ENCODE measurements around the gene IRX1. TPM values are rescaled to one million over a fixed set of nuclear protein-coding genes. Genes with fewer than 3 reads are reported as not detected.
A peak's percentile ranks its signal among the peaks of the same experiment; 100 is the strongest.

IRX1 gene
- polyA plus RNA-seq (2011; rRNA removed) (not detected in 2 replicates), polyA plus RNA-seq (2017; fragmentation: RNase III; extraction: RNeasy Plus Mini Kit Qiagen cat#74134 plus additional on column Dnase treatment) (not detected in 3 replicates), polyA minus RNA-seq (2011; rRNA and poly(A)+ RNA removed) (not detected in 2 replicates)
- not detected in 2 replicates for polyA plus RNA-seq (2012; cell fraction: cytosol; rRNA removed)
- polyA plus RNA-seq (2012; cell fraction: nucleus; rRNA removed), result not detected in 2 replicates

- ATAC-seq (no peak), DNase-seq (ENCODE audit: low read depth in 1 of 2, low spot score in 1 of 2) (no peak), FAIRE-seq (no peak)
- Histone ChIP-seq H3K4me3 (no peak within 1 kb of the TSS), H3K27ac (no peak within 1 kb of the TSS), H3K9me3 (no peaks in the 10 kb centered on the region; the same call in 2 of the 3 replicates), H3K4me1 (no peaks in the 10 kb centered on the region), H3K4me2 (0 out of 3 replicates have a peak within 1 kb of the TSS, but pooled peaks have one; percentile 23)
- ChIA-PET POLR2A (no interaction called here), CTCF (no interaction called here)
- TF ChIP-seq ZNF302 (CRISPR knock-in tag; IDR thresholded peaks at IDR 0.05) (no peak), REST (IDR thresholded peaks at IDR 0.05) (no peak), KDM5A (IDR thresholded peaks at IDR 0.05) (no peak), HOXB13 (CRISPR knock-in tag; IDR thresholded peaks at IDR 0.05; ENCODE audit: low read depth) (no peak), BCL3 (IDR thresholded peaks at IDR 0.05) (no peak), EHMT2 (IDR thresholded peaks at IDR 0.05; ENCODE audit: low read depth) (no peak), USF2 (IDR thresholded peaks at IDR 0.05) (no peak), KDM1A (IDR thresholded peaks at IDR 0.05; ENCODE audit: low read depth) (no peak), JUNB (IDR thresholded peaks at IDR 0.05) (no peak), EP300 (IDR thresholded peaks at IDR 0.05) (no peak), CHD4 (IDR thresholded peaks at IDR 0.05; ENCODE audit: borderline replicate concordance) (no peak), MAZ (IDR thresholded peaks at IDR 0.05; ENCODE audit: borderline replicate concordance, low read depth, low read length) (no peak), GATA3 (IDR thresholded peaks at IDR 0.05; ENCODE audit: borderline replicate concordance) (no peak)
- 24% methylated on average over 8 of the region's 106 CpGs for WGBS (ENCODE audit: missing lambda C conversion rate)
These were observed at the start of gene IRX1 for GRCh38 chr5:3595006-3595961. Gene IRX1 (plus strand): TSS chr5:3595832. CDS start chr5:3596106, 274 bp downstream.

- peak; percentile 3 for TF ChIP-seq MAFK (IDR thresholded peaks at IDR 0.05; ENCODE audit: partially characterized antibody)
- TF ChIP-seq NR3C1 (IDR thresholded peaks at IDR 0.05), result no peak
- peak; percentile 78 for TF ChIP-seq NFE2L2 (conservative IDR thresholded peaks at IDR 0.05; ENCODE audit: low read length)
- no peak for TF ChIP-seq ESRRA (IDR thresholded peaks at IDR 0.05; ENCODE audit: borderline replicate concordance, low read length)
- no peak for TF ChIP-seq PBX3 (IDR thresholded peaks at IDR 0.05)
- ChIA-PET POLR2A (no interaction called here), CTCF (no interaction called here)
- DNase-seq (ENCODE audit: low read depth in 1 of 2, low spot score in 1 of 2) (no peak), FAIRE-seq (no peak), ATAC-seq (no peak)
- Histone ChIP-seq H3K9me3 (no peaks in the 10 kb centered on the region), H3K4me2 (no peak overlapping the region), H3K27ac (no peak overlapping the region), H3K4me1 (no peaks in the 10 kb centered on the region), H3K4me3 (no peak overlapping the region)
- WGBS (ENCODE audit: missing lambda C conversion rate), result 24% methylated on average over 3 of the region's 3 CpGs
These were observed 49.6 kb upstream of the IRX1 start for GRCh38 chr5:3546028-3546427.
